Stimulated activated CD4-positive, alpha-beta T cell treated with anti-CD3 and anti-CD28 coated beads, Interleukin-4, amount 100 ng/mL, for 48 hours (primary cell): ENCODE data around the gene SLC35F1.
"Not testable (repeated sequence)": the region's sequence is repeated elsewhere in the genome, so short reads cannot be mapped to it uniquely, and the experiment has no call there.

Source experiments
- DNase-seq, 2 donors: peaks; one replicate each; pipeline ENCODE4 v3.0.0-alpha.2; 2020; ENCODE audit warnings: low read depth in 2 of 2

SLC35F1 gene

GRCh38 chr6:117927866-117928265 lies 20.8 kb downstream of the SLC35F1 start:
- DNase-seq = no peak

- DNase-seq = no peak
Observed at GRCh38 chr6:117928833-117929232, 21.8 kb downstream of the SLC35F1 start.

DNA sequence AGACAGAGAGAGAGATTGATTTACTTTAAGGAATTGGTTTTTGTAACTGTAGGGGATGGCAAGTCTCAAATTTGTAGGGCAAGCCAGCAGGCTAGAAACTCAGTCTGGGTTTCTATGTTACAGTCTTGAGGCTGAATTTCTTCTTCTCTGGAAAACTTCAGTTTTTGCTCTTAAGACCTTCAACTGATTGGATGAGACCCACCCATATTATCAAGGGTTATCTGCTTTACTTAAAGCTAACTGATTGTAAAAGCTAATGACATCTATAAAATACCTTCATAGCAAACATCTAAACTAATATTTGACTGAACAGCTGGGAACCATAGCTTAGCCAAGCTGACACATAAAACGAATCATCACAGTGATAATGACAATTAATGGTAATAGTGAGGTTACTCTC lies 22.4 kb downstream of the SLC35F1 start:
- DNase-seq = no peak

DNA sequence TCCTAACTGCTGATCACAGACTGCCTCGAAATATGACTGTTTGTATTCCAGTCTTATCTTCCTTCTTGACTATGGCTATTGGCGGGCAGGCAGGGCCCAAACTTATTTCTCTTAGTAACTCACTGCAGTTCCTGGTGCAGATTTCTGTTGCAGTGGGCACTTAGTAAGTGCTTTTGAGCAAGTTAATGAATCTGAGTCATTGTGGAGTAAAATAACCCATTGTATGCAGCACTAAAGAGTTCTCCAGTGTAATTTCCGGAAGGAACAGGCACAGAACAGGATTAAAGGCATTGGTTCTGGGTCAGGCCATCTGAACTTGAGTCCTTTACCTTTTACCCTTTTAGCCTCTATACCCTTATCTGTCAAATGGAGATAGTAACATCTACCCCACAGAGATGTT lies 23.6 kb downstream of the SLC35F1 start:
- DNase-seq = no peak

- DNase-seq = no peak
Observed at GRCh38 chr6:117932001-117932400, 24.9 kb downstream of the SLC35F1 start.

- DNase-seq = no peak
Observed at GRCh38 chr6:117932676-117933075, 25.6 kb downstream of the SLC35F1 start.

DNA sequence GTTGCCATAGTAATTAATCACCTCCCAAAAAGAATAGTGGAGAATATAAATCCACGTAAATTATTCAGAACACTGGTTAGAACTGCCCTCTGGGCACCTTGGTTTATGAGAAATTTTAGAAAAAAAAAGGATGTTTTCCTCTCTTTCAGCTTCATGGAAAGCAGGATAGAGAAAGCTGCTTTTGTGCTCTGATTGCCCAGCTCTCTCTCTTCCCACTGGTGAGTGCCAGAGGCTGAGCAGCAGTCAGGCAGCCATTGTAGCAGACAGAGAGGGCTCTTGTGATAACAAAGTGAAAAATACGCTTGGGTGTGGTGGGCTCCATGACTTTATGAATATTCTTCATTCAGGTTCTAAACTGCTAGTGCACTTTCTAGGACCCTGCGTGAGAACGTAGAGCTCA lies 26.4 kb downstream of the SLC35F1 start:
- no peak for DNase-seq

- DNase-seq = no peak
Observed at GRCh38 chr6:117938311-117938995, 31.4 kb downstream of the SLC35F1 start.

- DNase-seq = no peak
Observed at GRCh38 chr6:117947234-117947633, 40.2 kb downstream of the SLC35F1 start.

- DNase-seq = no peak
Observed at GRCh38 chr6:117951783-117952182, 44.7 kb downstream of the SLC35F1 start.

- no peak for DNase-seq
Observed at GRCh38 chr6:117955684-117956256, 48.7 kb downstream of the SLC35F1 start.

GRCh38 chr6:117956386-117956785 lies 49.3 kb downstream of the SLC35F1 start:
- no peak for DNase-seq

DNA sequence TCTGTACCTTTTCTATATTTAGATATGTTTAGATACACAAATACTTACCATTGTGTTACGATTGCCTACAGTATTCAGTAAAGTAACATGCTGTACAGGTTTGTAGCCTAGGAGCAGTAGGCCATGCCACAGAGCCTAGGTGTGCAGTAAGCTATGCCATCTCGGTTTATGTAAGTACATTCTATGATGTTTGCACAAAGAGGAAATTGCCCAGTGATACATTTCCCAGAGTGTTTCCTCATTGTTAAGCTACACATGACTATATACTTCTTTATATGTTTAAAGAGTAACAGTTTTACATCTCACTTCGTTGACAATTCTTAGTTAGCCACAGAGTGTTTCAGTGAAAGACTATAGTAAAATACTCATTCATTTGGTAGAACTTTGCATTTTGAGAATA lies 51.5 kb downstream of the SLC35F1 start:
- DNase-seq = no peak

- DNase-seq = no peak
Observed at GRCh38 chr6:117960877-117961276, 53.8 kb downstream of the SLC35F1 start.

DNA sequence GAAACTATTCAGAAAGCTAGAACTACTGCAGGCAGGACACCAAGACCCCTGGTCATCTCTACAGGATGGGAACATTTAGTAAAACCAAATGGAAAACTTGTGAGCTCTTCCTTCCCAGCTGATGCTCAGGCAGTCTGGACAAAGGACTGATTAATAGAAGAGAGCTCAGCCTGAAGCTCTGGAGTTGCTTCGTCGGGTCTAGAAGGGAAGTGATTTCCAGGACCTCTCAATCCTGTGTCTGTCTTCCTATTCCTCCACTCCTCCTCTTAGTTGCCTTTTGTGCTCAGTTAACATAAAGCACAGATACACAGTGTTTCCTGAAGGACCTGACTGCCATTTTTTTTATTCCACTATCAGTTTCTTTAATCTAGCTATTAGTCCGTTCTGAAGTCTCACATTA lies 54.2 kb downstream of the SLC35F1 start:
- DNase-seq = no peak

DNA sequence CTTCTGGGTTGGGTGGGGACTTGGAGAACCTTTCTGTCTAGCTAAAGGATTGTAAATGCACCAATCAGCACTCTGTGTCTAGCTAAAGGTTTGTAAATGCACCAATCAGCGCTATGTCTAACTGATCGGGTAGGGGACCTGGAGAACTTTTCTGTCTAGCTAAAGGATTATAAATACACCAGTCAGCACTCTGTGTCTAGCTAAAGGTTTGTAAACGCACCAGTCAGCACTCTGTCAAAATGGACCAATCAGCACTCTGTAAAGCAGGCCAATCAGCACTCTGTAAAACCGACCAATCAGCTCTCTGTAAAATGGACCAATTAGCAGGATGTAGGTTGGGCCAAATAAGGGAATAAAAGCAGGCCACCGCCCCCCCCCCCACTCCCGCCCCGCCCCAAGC lies 58.7 kb downstream of the SLC35F1 start:
- not testable (repeated sequence) for DNase-seq

GRCh38 chr6:117971637-117972036 lies 64.6 kb downstream of the SLC35F1 start:
- no peak for DNase-seq

DNA sequence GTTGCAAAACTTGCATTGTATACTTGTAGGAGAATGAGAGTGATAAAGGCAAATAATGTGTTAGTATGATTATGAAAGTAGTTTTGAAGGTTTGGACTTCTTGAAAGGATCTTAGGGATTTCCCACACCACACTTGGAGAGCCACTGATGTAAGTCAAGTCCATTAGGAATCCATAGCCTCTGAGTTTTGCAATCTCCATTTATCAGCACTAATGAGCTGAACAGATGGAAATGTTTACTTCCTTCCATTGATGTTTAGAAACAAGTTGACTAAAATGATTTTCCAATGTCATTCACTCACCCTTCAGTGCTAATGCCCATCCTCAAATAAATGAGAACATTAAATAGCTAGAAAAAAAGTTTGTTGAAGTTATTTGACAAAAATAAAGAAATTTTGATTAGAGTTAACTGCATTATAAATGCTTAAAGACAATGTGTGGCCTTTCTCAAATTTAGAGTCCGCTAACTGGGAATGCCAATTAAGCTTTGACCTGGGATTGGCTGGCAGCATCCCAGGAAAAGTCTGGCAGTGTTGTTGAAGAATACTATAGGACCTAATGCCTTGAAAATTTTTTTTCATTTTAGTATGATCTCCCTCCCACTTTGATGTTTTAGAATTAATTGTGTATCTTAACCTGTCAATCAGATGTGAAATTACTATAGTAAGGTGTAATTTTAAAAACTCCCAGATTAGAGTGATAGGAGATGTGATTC lies 68.0 kb downstream of the SLC35F1 start:
- DNase-seq = no peak

DNA sequence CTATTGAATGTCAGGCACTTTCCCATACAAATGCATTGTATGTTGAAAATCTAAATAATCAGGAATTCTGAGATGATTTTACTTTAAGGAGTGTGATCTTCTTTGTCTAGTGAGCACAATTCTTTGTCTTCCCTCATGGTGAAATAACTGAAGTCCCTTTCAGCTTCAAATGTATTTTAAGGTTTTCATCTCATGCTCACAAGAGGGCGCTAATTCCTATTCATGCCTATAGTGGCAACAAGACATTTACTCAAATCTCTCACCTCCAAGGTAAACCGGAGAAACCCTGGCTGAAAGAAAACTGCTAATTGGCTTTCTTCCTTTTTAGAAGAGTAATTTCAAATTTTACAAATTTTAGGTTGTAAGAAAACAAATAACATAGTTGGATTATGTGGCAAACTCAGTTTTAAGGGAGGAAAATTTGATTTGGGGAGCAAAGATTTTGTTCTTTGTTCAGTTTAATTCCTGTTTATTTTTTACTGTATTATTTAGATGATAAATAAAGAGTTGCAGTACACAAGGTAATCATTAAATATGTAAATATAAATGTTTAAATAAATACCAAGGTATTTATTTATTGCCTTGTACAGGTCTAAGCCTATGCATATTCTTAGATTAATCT lies 69.1 kb downstream of the SLC35F1 start:
- DNase-seq = no peak

DNA sequence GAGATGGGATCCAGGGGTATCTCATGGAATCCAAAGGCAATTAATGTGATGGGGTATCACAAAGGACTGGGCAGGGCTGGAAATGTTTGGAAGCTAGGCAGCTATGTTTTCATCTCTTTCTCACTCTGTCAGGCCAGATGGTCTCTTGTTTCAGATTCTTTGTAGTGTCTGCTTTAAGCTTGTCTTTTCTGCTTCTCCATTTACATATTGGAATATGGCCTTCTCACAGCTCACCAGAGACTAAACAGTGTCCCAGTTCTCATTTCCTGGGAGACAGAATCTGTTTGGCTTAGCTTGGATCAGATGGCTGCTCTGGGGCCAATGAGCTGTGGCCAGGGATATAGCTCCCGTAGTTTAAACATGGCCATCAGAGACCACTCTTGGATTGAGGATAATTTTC lies 78.9 kb downstream of the SLC35F1 start:
- no peak for DNase-seq

DNA sequence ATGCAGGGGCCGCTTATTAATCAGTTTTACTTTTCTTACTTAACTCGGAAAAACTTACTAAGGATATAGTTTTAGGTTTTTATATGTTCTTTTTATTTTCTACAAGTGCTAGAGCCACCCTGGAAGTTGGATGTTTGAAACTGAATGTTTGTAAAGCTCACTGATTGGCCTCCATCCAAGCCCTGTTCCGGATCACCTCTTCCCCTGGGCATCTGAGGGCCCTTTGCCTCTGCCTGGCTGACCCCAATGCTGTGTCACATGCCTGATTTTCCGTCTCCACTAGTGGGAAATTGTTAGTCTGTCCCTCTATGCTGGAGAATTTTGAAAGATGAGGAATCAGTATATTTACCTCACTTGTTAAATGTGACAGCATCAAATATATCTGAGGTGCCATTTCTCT lies 79.3 kb downstream of the SLC35F1 start:
- DNase-seq = no peak

DNA sequence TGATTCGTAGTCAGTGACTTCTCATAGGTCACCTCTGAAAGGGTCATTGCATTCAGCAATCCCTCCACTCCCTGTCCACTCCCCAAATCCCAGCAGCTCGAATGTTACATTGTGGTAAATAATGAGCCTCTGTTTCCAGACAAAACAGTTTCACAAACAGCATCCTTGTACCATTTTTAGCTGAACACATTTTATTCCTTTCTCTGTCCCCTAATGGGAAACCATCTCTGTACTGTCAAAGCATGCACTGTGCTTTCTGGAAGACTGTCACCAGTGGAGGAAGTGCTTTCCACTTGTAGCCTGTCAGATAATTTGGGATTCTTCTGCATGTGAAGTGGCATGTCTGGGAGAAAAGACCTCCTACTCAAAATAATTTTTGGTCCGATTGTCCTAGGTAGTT lies 82.0 kb downstream of the SLC35F1 start:
- no peak for DNase-seq

- DNase-seq = no peak
Observed at GRCh38 chr6:117990151-117990550, 83.1 kb downstream of the SLC35F1 start.
